GM21576 (cell line): ENCODE data around the gene GRHL3.

Experiments
- ATAC-seq: cut with Tn5 transposase; IDR thresholded peaks from one replicate; pipeline ENCODE4 v1.9.1; 2021; ENCODE audit warnings: mild to moderate bottlenecking, moderate library complexity; ENCODE audit not compliant: unreplicated experiment

The GRHL3 gene

GRCh38 chr1:24317081-24317480, 2.1 kb upstream of the GRHL3 start:
- no peak for ATAC-seq

DNA sequence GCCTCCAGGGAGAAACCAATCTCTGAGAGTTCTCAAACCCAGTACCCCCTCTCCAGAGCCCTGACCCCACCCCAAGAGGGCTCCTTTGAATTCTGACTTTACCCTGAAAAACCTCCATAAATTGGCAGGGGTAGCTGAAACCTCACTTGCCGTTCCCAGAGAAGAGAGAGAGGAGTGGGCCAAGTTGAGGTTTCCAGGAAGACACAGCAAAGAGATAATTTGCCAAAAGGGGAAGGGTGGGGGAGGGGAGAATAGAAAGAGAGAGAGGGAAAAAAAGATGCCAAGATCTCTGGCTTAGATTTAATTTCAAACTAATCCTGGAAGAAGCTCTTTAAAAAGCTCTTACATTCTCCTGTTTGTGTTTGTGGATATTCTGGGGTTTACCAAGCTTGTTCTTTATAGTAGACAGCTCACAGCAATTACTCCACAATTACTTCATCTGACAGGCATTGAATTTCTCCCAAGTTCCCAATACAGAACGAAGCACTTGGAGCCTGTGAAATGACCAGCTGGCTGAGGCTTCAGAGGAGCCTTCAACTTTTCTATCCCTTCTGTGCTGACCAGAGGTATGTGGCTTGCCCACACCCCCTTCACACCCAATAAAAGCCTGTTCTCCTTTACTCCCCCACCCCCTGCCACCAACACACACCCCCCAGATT, 1.1 kb upstream of the GRHL3 start:
- ATAC-seq: no peak

DNA sequence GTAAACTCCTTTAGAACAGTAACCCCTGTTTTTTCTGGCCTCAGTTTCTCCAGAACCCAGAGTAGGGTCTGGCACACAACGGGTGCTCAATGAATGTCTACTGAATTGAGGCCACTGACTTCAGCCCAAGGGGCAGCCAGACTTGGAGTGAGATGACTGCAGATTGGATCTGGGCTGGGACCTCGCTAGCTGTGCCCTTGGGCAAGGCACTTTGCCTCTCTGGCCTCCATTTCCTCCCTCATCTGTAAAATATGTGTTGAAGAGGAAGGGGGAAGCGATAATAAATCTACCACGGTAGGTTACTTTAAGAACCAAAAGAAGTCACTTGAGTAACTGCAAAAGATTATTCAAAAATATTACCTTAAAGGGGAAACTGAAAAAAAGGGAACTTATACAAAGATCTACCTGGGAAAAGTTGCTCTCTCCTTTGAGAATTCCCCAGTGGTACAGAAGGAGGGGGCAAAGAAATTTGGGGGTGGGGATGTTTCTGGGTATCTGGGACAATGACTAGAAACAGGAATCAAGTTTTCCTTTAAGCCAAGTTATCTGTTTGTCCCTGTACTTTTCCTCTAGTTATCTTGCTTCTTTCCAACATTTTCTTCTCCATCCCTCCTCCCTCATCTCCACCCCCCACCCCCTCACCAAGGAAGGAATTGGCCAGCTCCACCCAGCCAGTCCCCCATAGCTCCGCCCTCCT, 394 bp upstream of the GRHL3 start:
- ATAC-seq: no peak

DNA sequence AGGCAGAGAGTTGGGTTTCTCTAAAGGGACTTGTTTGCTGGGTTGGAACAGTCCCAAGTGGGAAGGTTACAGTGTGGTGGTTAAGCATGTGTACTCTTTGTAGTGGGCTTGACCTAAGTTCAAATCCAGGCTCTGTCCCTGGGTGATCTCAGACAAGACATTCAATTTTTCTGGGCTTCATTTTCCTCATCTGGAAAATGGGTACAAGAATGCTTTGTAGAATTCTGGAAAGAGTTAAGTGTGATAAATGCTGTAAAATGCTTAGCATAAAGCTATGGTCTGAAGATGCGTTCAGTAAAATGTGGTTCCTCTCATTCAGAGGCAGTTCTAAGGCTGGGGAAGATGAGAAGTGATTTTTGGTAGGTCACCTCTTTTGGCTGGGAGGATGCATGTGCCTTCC, 805 bp downstream of the GRHL3 start:
- no peak for ATAC-seq

GRCh38 chr1:24321126-24321525, 2.0 kb downstream of the GRHL3 start:
- no peak for ATAC-seq

DNA sequence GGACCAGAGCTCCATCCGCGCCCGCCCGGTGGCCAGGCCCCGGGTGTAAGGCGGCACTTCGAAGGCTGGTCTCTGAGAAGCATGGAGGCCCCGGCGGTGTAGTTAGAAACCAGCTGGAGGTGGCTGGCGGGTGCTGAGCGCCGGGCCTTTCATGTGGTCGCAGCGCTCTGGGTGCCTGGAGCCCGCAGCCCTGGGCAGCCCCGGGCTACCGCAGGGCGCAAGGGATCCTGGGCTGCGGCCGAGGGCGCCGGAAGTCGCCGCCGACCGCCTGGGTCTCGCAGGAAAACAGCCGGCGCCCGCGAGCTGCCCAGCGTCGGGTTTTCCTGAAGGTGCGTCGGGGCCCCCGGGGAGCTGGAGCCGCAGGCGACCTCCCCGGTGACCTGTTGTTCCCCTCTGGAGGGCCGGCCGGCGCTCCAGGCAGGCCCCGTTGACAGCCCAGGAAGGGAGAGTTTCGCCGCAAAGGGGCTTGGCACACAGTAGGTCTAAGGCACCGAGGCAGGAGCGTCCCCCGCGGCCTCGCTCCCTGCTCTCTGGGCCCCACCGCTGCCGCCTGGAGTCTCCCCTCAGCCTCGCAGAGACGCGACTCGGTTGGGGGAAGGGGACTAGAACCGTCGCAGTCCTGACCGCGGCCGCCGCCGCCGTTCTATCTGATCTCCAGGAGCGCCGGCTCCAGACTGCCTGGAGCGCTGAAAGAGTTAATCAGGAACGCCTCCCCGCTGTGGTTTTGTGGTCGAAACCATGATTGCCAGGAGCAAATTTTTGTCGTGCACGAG, 2.7 kb downstream of the GRHL3 start:
- no peak for ATAC-seq

DNA sequence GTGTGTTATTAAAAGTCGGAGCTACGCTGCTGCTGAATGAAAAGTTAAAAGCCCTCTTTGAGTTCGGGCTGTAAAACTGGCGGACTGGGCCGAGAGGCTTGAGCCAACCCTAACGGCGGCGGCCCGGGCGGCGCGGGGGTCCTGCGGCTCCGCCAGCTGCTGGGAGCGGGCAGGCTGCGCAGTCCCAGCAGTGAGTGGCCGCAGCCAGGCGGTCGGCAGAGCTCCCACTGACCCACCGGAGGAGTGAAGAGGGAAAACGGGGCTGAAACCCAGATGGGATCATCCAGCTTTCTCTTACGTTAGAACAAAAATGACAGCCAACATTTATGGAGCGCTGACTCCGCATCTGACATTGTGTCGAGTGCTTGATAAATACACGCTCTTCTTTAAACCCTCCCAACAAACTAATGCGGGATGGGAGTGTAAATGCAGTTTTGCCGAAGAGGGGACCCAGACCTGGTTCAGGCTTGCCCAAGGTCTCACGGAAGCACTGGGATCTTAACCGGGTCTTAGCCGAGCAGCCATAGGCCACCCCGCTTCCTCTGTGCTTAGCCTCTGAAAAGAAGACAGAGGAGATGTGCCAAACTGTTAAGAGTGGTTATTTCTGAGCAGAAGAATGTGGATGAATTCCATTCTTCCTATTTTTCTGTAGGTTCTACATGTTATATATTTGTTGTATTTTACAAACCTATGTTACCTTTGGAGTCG, 3.5 kb downstream of the GRHL3 start:
- ATAC-seq: no peak

GRCh38 chr1:24323281-24323680, 4.1 kb downstream of the GRHL3 start:
- no peak for ATAC-seq

- ATAC-seq: no peak
These were observed 5.7 kb downstream of the GRHL3 start for GRCh38 chr1:24324903-24325302.

- ATAC-seq: no peak
These were observed 6.7 kb downstream of the GRHL3 start for GRCh38 chr1:24325587-24326449.

DNA sequence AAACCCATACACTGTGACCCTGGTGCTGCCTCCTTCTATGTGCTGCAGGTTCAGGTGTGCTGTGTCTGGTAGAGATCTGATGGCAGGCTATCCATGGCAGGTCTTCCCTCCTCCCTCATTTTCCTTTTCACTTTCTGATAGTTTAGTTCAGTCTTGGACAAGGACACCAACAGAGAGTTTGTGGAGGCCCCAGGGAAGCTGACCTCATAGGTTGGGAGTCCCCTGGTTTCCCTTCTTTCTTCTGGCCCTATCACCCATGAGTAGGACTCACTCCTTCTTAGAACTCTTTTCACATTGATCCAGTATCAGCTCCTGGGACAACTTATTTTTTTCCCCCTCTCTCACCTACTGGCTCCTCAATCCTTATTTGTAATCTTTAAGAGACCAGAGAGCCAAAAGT, 8.3 kb downstream of the GRHL3 start:
- no peak for ATAC-seq

- ATAC-seq: no peak
These were observed 8.7 kb downstream of the GRHL3 start for GRCh38 chr1:24327891-24328290.

DNA sequence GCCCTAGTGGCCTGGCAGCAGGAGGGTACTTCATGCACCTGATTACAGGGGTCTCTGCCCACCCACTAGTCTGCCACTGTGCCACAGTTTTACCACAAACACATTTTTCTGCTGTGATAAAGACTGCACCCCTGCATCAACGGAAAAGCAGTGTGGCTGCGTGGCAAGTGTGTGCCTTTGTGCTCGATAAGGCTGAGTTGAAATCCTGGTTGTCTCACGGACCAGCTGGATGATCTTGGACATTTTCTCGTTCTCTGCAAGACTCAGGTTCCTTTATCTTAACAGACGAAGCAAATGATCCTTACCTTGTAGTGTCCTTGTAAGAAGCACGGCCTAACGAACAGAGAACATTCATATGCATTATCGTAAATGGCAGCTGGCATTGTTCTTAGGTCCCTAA, 10.2 kb downstream of the GRHL3 start:
- no peak for ATAC-seq

DNA sequence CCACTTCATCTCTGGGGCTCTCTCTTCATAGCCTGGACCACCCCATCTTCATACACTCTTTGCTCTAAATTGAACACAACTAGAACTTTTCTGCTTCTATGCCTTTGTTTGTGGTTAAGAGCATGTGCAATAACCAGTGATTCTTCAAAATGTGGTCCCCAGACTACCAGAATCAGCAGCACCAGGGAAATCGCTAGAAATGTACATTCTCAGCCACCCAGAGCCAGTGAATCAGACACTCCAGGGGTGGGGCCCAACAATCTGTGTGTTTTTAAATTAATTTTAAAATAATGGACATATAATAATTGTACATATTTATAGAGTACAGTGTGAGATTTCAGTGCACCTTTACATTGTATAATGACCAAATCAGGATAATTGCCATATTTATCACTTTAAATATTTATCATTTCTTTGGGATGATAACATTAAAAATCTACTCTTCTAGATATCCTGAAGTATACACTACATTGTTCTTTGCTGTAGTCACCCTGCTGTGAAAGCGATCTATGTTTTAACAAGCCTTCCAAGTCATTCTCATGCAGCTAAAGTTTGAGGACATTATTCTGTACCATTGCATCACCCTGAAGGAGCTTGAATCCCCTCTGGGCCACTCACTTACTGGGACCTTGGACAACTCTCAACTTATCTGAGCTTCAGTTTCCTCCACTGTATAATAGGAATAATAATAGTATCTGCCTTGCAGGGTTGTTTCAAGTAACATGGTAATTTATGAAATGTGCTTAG, 10.8 kb downstream of the GRHL3 start:
- ATAC-seq: no peak

DNA sequence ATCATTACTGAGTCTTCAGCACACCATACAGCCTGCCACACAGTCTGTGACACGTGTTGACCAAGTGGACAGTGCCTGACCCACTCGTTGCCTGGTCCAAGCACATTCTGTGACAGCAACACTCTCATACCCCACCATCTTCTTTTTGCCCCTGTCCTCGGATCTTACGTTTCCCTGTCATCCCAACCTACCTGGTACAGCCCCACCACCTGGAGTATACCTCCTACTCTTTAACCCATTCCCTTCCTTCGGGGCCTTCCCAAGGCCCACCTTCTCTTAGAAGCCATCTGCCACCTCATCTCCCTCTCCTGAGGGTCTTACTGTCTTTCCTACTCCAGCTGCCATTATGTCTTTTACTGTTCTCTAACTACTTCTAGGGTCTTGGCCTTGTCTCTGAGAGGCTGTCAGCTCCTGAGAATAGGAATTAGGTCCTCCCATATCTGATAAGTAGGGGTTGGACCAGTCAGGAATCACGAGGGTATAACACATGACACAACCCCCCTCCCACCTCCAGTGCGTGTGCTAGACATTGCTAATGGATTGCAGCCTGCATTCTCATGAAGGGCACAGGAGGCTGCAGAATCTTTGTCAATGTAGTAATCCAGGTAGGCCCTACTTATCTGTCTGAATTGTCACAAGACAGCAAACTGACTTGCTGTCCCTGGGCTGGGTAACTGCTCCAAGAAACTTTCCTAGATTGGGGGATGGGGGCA, 13.0 kb downstream of the GRHL3 start:
- ATAC-seq: no peak

DNA sequence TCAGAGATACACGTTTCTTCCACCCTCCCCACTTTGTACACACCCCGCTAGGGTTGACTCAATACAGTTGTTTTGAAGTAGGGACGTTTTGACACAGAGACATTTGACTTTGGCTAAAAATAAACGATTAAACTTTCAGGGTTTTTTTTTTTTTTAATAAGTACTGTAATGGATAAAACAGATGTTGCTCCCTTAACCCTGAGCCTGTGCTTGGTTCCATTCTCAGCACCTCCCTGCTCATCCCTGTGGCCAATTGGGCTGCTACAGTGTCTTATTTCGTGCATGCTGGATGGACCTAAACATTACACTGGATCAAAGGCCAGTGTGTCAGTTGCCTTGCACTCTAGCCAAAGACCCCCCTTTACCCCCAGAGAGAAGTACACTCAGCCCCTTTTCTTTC, 16.9 kb downstream of the GRHL3 start:
- ATAC-seq: no peak

- ATAC-seq: no peak
These were observed 18.3 kb downstream of the GRHL3 start for GRCh38 chr1:24337455-24337854.

DNA sequence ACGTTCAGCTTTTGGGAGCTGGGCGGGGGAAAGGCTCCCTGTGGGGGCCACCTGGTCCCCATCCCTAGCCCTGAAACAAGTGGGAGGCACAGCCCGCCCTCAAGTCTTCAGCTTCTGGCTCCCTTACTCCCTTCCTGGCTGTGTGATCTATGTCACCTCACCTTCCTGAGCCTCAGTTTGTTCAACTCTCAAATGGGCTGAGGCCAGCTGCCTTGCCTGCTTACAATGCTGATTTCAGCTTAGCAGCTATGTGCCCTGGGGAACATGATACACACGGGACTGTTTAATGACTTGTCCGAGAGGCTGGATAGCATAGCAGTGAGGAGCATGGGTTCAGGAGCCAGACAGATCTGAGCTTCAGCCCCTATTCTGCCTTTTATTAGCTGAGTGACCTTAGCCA, 19.3 kb downstream of the GRHL3 start:
- no peak for ATAC-seq

- no peak for ATAC-seq
These were observed 20.8 kb downstream of the GRHL3 start for GRCh38 chr1:24339996-24340395.
